ENCODE measurements around the gene EFNA5.

Gene EFNA5

GRCh38 chr5:107607671-107608345 is 62.9 kb downstream of the EFNA5 start (continued):
- no peak for TF ChIP-seq PRDM2 (tag by site-specific recombination; IDR thresholded peaks at IDR 0.05; ENCODE audit: borderline replicate concordance)
- TF ChIP-seq ZNF629 (tag by site-specific recombination; IDR thresholded peaks at IDR 0.05), result peak; percentile 61
- TF ChIP-seq ZNF660 (tag by site-specific recombination; IDR thresholded peaks at IDR 0.05), result 0 out of 2 replicates have a peak, but pooled peaks have one; percentile 15
- TF ChIP-seq ZNF366 (tag by site-specific recombination; conservative IDR thresholded peaks at IDR 0.05), result peak; percentile 49; the same call in 1 of the 2 replicates
- TF ChIP-seq, protein P1, sequence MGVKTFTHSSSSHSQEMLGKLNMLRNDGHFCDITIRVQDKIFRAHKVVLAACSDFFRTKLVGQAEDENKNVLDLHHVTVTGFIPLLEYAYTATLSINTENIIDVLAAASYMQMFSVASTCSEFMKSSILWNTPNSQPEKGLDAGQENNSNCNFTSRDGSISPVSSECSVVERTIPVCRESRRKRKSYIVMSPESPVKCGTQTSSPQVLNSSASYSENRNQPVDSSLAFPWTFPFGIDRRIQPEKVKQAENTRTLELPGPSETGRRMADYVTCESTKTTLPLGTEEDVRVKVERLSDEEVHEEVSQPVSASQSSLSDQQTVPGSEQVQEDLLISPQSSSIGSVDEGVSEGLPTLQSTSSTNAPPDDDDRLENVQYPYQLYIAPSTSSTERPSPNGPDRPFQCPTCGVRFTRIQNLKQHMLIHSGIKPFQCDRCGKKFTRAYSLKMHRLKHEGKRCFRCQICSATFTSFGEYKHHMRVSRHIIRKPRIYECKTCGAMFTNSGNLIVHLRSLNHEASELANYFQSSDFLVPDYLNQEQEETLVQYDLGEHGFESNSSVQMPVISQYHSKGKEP (tag by site-specific recombination; IDR thresholded peaks at IDR 0.05), result peak; percentile 71
- 0 out of 2 replicates have a peak, but pooled peaks have one; percentile 22 for TF ChIP-seq ZBTB20 (tag by site-specific recombination; IDR thresholded peaks at IDR 0.05)
- no peak for TF ChIP-seq ZNF362 (tag by site-specific recombination; IDR thresholded peaks at IDR 0.05)
- TF ChIP-seq ZNF473 (tag by site-specific recombination; IDR thresholded peaks at IDR 0.05), result no peak
- TF ChIP-seq ZBTB17 (tag by site-specific recombination; IDR thresholded peaks at IDR 0.05), result 0 out of 2 replicates have a peak, but pooled peaks have one; percentile 12
- peak; percentile 21; the same call in 1 of the 2 replicates for TF ChIP-seq TRIM28 (IDR thresholded peaks at IDR 0.05; ENCODE audit: borderline replicate concordance, low read length)
- no peak for TF ChIP-seq ATF2 (tag by site-specific recombination; IDR thresholded peaks at IDR 0.05; ENCODE audit: low read depth)
- TF ChIP-seq ZNF354C (tag by site-specific recombination; IDR thresholded peaks at IDR 0.05; ENCODE audit: borderline replicate concordance, low read depth), result no peak
- TF ChIP-seq ZEB2 (tag by site-specific recombination; IDR thresholded peaks at IDR 0.05), result no peak
- TF ChIP-seq ZNF707 (tag by site-specific recombination; IDR thresholded peaks at IDR 0.05), result no peak
- TF ChIP-seq PRDM6 (tag by site-specific recombination; IDR thresholded peaks at IDR 0.05), result peak; percentile 72; the same call in 1 of the 2 replicates

Data from HEK293 (cell line).